HepG2 (cell line): ENCODE results near the gene RBBP8NL. TPM values are rescaled to one million over a fixed set of nuclear protein-coding genes. Genes with fewer than 3 reads are reported as not detected.
A peak's percentile ranks its signal among the peaks of the same experiment; 100 is the strongest.

ENCODE experiments used
- AGO1 ChIP-seq: fragments of 200-400 bp; formaldehyde crosslinking; IDR thresholded peaks from 2 replicates; pipeline ENCODE4 v1.6.1; 2017; ENCODE audit warnings: mild to moderate bottlenecking, low read depth, low read length, moderate library complexity; ENCODE audit not compliant: poor library complexity, severe bottlenecking
- AGO2 ChIP-seq: fragments of 200-400 bp; formaldehyde crosslinking; optimal IDR thresholded peaks from 2 replicates; pipeline ENCODE3; 2017; ENCODE audit warnings: mild to moderate bottlenecking, low read depth, low read length, moderate library complexity
- AHDC1 ChIP-seq: sonication (generic); formaldehyde crosslinking; IDR thresholded peaks from 2 replicates; pipeline ENCODE4 v1.5.1; 2020; ENCODE audit warnings: mild to moderate bottlenecking, missing genetic modification reagents, borderline replicate concordance
- NR0B2 ChIP-seq: sonication (generic); formaldehyde crosslinking; IDR thresholded peaks from 2 replicates; pipeline ENCODE4 v1.4.0; 2020; ENCODE audit warnings: mild to moderate bottlenecking, missing genetic modification reagents
- RXRB ChIP-seq: IDR thresholded peaks from 2 replicates; pipeline ENCODE4 v1.6.1; 2016; ENCODE audit warnings: borderline replicate concordance, missing genetic modification reagents, missing compliant biosample characterization
- SIX4 ChIP-seq: sonication (generic); formaldehyde crosslinking; IDR thresholded peaks from 2 replicates; pipeline ENCODE4 v1.4.0; 2020; ENCODE audit warnings: missing genetic modification reagents
- ZNF274 ChIP-seq: sonication (generic); formaldehyde crosslinking; IDR thresholded peaks from 2 replicates; pipeline ENCODE4 v1.5.1; 2020; ENCODE audit warnings: mild to moderate bottlenecking, missing genetic modification reagents
- ZNF687 ChIP-seq: sonication (generic); formaldehyde crosslinking; IDR thresholded peaks from 2 replicates; pipeline ENCODE4 v1.5.1; 2020; ENCODE audit warnings: mild to moderate bottlenecking, missing genetic modification reagents, moderate library complexity
- ZXDC ChIP-seq: sonication (generic); formaldehyde crosslinking; IDR thresholded peaks from 2 replicates; pipeline ENCODE4 v1.5.0; 2020; ENCODE audit warnings: mild to moderate bottlenecking, missing genetic modification reagents
- polyA plus RNA-seq, 8 experiments: library from polyadenylated mRNA; depleted of rRNA in 3 of 8; stranded (reverse) in 7 of 8; unstranded in 1 of 8; fragments of >200 nt; fragmentation: Illumina TruSeq in 4 of 8; extraction: Trizol in 4 of 8; gene quantifications; 2 replicates each; pipeline versions ENCODE4 v1.2.1 to v1.2.3, GENCODE V29; 2011 to 2016; ENCODE audit warnings: low read depth in 4 of 8, missing spikeins in 1 of 8, mixed read lengths in 1 of 8; ENCODE audit not compliant: insufficient read depth in 1 of 8
- total RNA-seq, 5 experiments: library from RNA; depleted of rRNA; stranded (reverse); fragments of >200 nt; fragmentation: Illumina TruSeq; extraction: Trizol; gene quantifications; 2 replicates each; pipeline ENCODE4 v1.2.3, GENCODE V29; 2016; ENCODE audit warnings: low read depth in 1 of 5
- TF ChIP-seq, protein P1 (sequence below): sonication (generic); formaldehyde crosslinking; IDR thresholded peaks from 2 replicates; pipeline ENCODE4; 2020; ENCODE audit warnings: missing genetic modification reagents, mild to moderate bottlenecking, borderline replicate concordance

RBBP8NL gene
- total and polyA plus RNA-seq, 2 of the 13 experiments (the other 11 are each of a cell fraction or from before 2014, with no cell fraction given): 0.69 to 0.86 TPM

DNA sequence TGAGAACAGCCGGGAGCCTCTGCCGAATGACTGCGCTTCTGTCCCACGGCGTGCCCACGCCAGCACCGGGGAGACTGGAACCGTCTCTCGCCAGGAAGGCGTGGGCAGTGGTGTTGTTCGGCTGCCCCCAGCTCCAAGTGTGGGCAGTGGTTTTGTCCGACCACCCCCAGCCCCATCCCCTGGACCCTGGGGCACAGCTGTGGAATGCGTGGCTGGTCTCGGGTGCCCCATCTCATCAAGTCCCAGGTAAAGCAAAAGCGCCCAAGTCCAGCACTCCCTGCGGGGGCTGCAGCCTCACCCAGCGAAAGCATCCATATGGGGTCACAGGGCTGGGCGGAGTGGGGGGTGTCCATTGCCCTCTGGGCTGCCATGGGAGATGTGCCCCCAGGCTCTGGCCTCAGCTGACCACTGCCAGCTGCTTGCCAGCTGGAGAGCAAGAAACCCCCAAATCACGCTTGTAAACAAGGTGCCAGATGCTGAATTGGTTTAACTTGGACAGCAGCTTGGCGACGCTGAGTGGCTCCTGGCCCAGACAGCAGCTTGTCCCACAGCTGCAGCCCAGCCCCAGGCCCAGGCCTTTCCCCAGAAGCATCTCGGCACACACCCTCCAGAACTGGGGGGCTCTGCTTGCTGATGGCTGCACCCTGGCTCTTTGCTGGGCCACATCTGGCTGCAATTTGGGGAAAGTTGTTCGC is 24.7 kb downstream of the RBBP8NL start (continued):
- TF ChIP-seq, protein P1, sequence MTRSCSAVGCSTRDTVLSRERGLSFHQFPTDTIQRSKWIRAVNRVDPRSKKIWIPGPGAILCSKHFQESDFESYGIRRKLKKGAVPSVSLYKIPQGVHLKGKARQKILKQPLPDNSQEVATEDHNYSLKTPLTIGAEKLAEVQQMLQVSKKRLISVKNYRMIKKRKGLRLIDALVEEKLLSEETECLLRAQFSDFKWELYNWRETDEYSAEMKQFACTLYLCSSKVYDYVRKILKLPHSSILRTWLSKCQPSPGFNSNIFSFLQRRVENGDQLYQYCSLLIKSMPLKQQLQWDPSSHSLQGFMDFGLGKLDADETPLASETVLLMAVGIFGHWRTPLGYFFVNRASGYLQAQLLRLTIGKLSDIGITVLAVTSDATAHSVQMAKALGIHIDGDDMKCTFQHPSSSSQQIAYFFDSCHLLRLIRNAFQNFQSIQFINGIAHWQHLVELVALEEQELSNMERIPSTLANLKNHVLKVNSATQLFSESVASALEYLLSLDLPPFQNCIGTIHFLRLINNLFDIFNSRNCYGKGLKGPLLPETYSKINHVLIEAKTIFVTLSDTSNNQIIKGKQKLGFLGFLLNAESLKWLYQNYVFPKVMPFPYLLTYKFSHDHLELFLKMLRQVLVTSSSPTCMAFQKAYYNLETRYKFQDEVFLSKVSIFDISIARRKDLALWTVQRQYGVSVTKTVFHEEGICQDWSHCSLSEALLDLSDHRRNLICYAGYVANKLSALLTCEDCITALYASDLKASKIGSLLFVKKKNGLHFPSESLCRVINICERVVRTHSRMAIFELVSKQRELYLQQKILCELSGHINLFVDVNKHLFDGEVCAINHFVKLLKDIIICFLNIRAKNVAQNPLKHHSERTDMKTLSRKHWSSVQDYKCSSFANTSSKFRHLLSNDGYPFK (CRISPR knock-in tag): no peak
- TF ChIP-seq AHDC1 (CRISPR knock-in tag) (no peak), ZXDC (no peak), RXRB (CRISPR knock-in tag) (no peak), AGO2 (peak; percentile 19), SIX4 (CRISPR knock-in tag) (no peak), NR0B2 (CRISPR knock-in tag) (0 out of 2 replicates have a peak, but pooled peaks have one; percentile 33), ZNF687 (CRISPR knock-in tag) (0 out of 2 replicates have a peak, but pooled peaks have one; percentile 13), ZNF274 (CRISPR knock-in tag) (no peak), AGO1 (peak; percentile 16)
